SK-N-MC (cell line): Measurements from ENCODE around the gene KCNH4.

ENCODE experiments used
- EZH2 ChIP-seq: fragments of 200-600 bp; sonication (generic); IDR thresholded peaks from one replicate; pipeline ENCODE4 v1.6.1; 2017; ENCODE audit warnings: antibody characterized with exemption
- FOXP2 ChIP-seq: optimal IDR thresholded peaks from 2 replicates; pipeline ENCODE3; 2011; ENCODE audit warnings: mild to moderate bottlenecking, moderate library complexity; ENCODE audit not compliant: insufficient read depth; ENCODE audit errors: extremely low read length, control extremely low read depth
- POLR2AphosphoS5 ChIP-seq: IDR thresholded peaks from 2 replicates; pipeline ENCODE4 v1.6.1; 2012; ENCODE audit warnings: mild to moderate bottlenecking, low read depth, low read length, borderline replicate concordance

DNA sequence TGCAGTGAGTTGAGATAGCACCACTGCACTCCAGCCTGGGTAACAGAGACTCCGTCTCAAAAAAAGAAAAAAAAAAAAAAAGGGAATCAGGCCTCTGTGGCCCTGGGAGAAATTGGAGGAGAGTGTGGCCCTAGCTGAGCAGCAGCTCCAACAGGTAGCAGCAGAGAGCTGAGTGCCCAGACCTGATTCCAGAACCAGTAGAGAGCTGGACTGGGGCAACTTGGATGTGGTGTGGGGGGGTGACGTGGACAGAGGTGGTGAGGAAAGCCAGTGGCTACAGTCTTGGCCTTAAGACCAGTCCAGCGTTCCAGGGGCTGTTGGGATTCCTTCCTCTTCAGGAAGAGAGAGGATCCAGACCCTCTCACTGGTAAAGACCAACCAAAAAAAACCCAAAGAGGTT, 56.7 kb downstream of the KCNH4 start:
- no peak for TF ChIP-seq FOXP2
- TF ChIP-seq EZH2 = no peak
- TF ChIP-seq POLR2AphosphoS5 = no peak
